ENCODE measurements around the gene SGO2.
"Not testable (repeated sequence)": the region's sequence is repeated elsewhere in the genome, so short reads cannot be mapped to it uniquely, and the experiment has no call there.

SGO2 gene

DNA sequence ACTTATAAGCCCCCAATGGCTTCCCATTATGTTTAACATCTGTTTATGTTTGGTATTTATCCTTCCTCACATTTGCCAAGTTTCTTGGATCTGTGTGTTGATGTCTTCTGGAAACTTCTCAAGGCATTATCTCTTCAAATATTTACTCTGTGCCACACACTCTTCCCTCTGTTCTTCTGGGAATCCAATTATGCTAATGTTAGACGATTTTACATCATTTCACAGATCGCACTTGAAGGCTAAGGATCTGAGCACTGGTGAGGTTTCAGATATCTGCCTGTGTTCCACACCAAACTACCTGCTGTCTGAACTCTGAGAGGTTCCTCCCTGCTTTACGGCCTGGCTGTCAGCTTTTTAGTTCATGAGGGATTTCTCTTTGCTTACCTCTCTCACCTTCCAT, 69.9 kb downstream of the SGO2 start:
- DNase-seq = no peak

- DNase-seq = no peak
These were observed 71.0 kb downstream of the SGO2 start for GRCh38 chr2:200596774-200597570.

GRCh38 chr2:200599206-200599605, 73.2 kb downstream of the SGO2 start:
- no peak for DNase-seq

DNA sequence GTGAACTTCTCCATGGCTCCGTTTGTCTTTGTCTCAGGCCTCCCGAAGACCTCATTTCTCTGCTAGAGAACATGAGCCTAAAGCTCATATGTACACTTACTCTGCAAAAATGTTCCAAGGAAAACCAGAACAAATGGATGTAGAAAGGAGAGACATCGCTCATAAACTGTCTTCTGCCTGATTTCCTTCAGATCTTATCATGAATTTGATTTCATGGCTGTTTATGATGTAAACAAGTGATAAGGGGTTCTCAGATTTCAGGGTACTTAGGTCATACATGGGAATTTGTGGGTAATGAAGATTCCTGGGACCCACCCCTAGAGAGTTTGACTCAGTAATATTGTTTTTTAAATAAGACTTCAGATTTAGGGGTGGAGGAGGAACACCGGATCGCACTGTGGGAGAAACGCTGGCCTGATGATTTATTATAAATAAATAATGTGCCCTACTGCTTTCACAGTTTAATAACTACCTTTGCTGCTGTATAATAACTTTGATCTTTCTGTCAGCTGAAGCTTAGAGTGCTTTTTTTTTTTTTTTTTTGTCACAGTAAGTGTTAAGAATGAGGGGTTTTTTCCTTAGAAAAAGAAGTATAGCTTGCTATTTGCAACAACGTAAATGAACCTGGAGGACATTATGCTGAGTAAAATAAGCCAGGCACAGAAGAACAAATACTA, 74.7 kb downstream of the SGO2 start:
- no peak for DNase-seq

DNA sequence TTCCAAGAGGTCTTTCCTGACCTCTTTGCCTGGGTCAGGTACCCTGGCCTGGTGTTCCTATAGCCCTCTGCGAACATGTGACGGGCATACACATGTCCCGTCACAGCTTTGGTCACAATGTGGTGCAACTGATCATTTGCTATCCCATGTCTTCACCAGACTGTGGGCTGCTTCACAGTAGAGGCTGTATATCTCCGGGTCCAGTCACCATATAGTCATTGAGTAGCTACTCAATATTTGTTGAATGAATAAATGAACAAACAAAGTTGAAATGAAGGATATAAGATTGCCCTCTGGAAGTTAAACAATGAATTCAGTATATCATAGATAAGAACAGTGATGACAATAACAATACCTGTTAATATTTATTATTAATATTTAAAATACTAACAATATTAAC, 76.6 kb downstream of the SGO2 start:
- DNase-seq = no peak

- no peak for DNase-seq
These were observed 78.0 kb downstream of the SGO2 start for GRCh38 chr2:200603972-200604371.

- no peak for DNase-seq
These were observed 78.7 kb downstream of the SGO2 start for GRCh38 chr2:200604571-200605255.

DNA sequence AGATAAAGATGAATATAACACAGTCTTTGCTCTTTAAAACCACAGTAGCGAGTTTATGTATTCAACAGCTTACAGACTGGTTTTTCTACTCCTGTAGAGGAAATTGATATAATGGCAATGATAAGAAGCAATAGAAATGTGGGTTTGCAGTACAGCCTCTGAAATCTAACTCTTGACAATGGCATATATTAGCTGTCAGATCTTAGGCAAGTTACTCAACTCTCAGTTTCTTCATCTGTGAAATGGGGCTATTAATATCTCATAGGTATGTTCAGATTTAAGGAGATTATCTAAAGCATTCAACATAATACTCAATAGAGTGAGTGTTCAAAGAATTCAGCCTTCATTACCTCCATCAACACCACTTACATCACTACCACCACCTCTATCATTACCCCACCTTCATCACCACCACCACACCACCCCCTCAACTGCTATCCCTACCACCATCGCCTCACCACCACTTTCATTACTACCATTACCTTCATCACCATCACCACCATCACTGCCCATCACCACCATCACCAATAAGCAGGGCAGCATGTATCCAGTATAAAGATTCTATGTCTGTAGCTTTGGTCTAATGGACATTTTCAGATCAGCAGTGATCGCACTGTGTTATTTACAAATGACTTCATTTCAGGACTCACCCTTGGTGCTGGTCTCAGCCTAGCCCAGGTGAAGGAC, 82.5 kb downstream of the SGO2 start:
- DNase-seq = no peak

GRCh38 chr2:200609028-200609614, 83.1 kb downstream of the SGO2 start:
- no peak for DNase-seq

- DNase-seq = not testable (repeated sequence)
These were observed 84.2 kb downstream of the SGO2 start for GRCh38 chr2:200610217-200610616.

- no peak for DNase-seq
These were observed 87.7 kb downstream of the SGO2 start for GRCh38 chr2:200613692-200614091.

GRCh38 chr2:200614249-200614648, 88.2 kb downstream of the SGO2 start:
- no peak for DNase-seq

DNA sequence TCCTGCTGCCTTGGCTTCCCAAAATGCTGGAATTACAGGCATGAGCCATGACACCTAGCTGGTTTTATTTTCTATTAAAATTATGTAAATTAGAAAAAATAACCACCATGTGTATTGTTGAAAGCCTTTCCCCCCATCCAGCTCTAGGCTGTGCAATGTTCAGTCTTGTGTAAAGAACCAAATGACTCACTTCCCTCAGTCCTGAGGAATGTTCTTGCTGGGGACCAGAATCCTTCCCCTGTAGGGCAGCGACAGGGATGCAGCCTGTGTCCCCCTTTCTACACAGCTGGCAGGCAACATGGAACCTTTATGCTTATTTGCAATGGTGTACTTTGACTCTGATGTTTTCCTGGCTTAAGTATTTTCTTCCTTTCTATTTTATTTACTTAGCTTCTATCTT, 89.2 kb downstream of the SGO2 start:
- no peak for DNase-seq

- no peak for DNase-seq
These were observed 90.2 kb downstream of the SGO2 start for GRCh38 chr2:200616193-200616592.

GRCh38 chr2:200616656-200617055, 90.6 kb downstream of the SGO2 start:
- DNase-seq = no peak

GRCh38 chr2:200617156-200618053, 91.4 kb downstream of the SGO2 start:
- DNase-seq = no peak

GRCh38 chr2:200618054-200618419, 92.0 kb downstream of the SGO2 start:
- DNase-seq = no peak

DNA sequence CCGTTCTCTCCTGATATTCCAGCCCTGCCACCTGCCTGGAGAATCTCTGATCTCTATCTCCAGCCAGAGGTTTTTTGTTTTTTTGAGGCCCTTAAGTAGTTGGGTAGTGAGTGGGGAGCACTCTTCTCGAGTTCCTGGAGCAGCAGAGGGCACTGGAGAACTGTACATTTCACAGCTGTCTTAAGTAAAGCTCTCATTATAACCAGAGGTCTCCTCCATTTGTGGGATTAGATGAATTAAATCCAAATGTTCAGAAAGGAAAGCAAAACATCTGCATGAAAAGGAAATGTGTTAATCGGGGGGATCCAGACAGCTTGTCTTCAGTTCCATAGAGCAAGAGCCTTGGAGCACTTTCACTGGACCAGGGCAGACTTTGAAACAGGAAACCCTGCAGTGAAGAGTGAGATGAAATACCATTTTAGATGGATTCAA, 92.6 kb downstream of the SGO2 start:
- peak; percentile 5 for DNase-seq

- DNase-seq = no peak
These were observed 93.3 kb downstream of the SGO2 start for GRCh38 chr2:200619279-200619678.

- no peak for DNase-seq
These were observed 94.8 kb downstream of the SGO2 start for GRCh38 chr2:200620606-200621390.

- no peak for DNase-seq
These were observed 96.1 kb downstream of the SGO2 start for GRCh38 chr2:200622106-200622505.
